Karpas-422 (cell line): Measurements from ENCODE around the gene TTPAL. TPM values are rescaled to one million over a fixed set of nuclear protein-coding genes. Genes with fewer than 3 reads are reported as not detected.

Experiments
- DNase-seq: peaks from one replicate; pipeline ENCODE4 v3.0.0-alpha.2; 2015
- H2AFZ ChIP-seq: fragments of 200-600 bp; sonication (generic); 2 replicates; pipeline ENCODE4 v1.6.1; 2014; ENCODE audit warnings: antibody characterized with exemption, low read length, mixed read lengths
- H3K27ac ChIP-seq: fragments of 200-600 bp; sonication (generic); 2 replicates; pipeline ENCODE4 v1.5.1; 2014; ENCODE audit warnings: mild to moderate bottlenecking, low read length, moderate library complexity
- H3K27me3 ChIP-seq: fragments of 200-600 bp; sonication (generic); 2 replicates; pipeline ENCODE4 v1.6.1; 2014; ENCODE audit warnings: low read length, mixed read lengths
- H3K36me3 ChIP-seq: fragments of 200-600 bp; sonication (generic); 2 replicates; pipeline ENCODE4 v1.6.1; 2014; ENCODE audit warnings: low read length, mixed read lengths; ENCODE audit not compliant: insufficient read depth
- H3K4me1 ChIP-seq: fragments of 200-600 bp; sonication (generic); 2 replicates; pipeline ENCODE4 v1.6.1; 2014; ENCODE audit warnings: mild to moderate bottlenecking, low read length, mixed read lengths
- H3K4me2 ChIP-seq: fragments of 200-600 bp; sonication (generic); 2 replicates; pipeline ENCODE4 v1.6.1; 2014; ENCODE audit warnings: low read length, low read depth, mild to moderate bottlenecking; ENCODE audit not compliant: poor library complexity, severe bottlenecking
- H3K4me3 ChIP-seq: fragments of 200-600 bp; sonication (generic); 2 replicates; pipeline ENCODE4 v1.5.1; 2014; ENCODE audit warnings: mild to moderate bottlenecking, antibody characterized with exemption, low read length, mixed read lengths
- H3K79me2 ChIP-seq: fragments of 200-600 bp; sonication (generic); 2 replicates; pipeline ENCODE4 v1.6.1; 2014; ENCODE audit warnings: mild to moderate bottlenecking, low read length, mixed read lengths
- H3K9ac ChIP-seq: fragments of 200-600 bp; sonication (generic); 2 replicates; pipeline ENCODE4 v1.6.0; 2014; ENCODE audit warnings: low read length
- H3K9me2 ChIP-seq: fragments of 200-600 bp; sonication (generic), shearing (Covaris generic); replicated peaks from 2 replicates; pipeline ENCODE4 v1.6.0; 2014; ENCODE audit warnings: mild to moderate bottlenecking, low read length, moderate library complexity; ENCODE audit not compliant: insufficient read depth
- H3K9me3 ChIP-seq: fragments of 300-700, 200-600 bp; sonication (generic); 2 replicates; pipeline ENCODE4 v1.6.1; 2014; ENCODE audit warnings: low read length, mixed read lengths
- H4K20me1 ChIP-seq: fragments of 200-600 bp; sonication (generic); 2 replicates; pipeline ENCODE4 v1.6.1; 2014; ENCODE audit warnings: mild to moderate bottlenecking, antibody characterized with exemption, low read length, low read depth; ENCODE audit not compliant: insufficient read depth
- total RNA-seq: library from RNA; depleted of rRNA; stranded (reverse); fragments of >200 nt; shearing (Covaris generic); gene quantifications from 2 replicates; pipeline ENCODE4 v1.2.3, GENCODE V29; 2014; ENCODE audit warnings: low replicate concordance

TTPAL gene
- total RNA-seq, 1 experiment from 2014 or later = 24.4 TPM

- Histone ChIP-seq H2AFZ (no peak overlapping the region), H3K9ac (no peak overlapping the region), H3K79me2 (0 out of 2 replicates have a peak, but pooled peaks cover 3% of the 10 kb centered on the region), H3K36me3 (peaks cover 51% of the 10 kb centered on the region), H3K9me2 (no peaks in the 10 kb centered on the region), H4K20me1 (no peaks in the 10 kb centered on the region), H3K4me2 (no peak overlapping the region), H3K9me3 (no peaks in the 10 kb centered on the region), H3K27ac (no peak overlapping the region), H3K4me3 (no peak overlapping the region), H3K4me1 (peaks cover 11% of the 10 kb centered on the region), H3K27me3 (no peaks in the 10 kb centered on the region)
- DNase-seq = no peak
These were observed 18.6 kb downstream of the TTPAL start for GRCh38 chr20:44494266-44494665.

GRCh38 chr20:44494681-44495080 is 19.0 kb downstream of the TTPAL start:
- Histone ChIP-seq H3K36me3 (peaks cover 51% of the 10 kb centered on the region), H3K4me3 (no peak overlapping the region), H3K27ac (no peak overlapping the region), H3K9me2 (no peaks in the 10 kb centered on the region), H3K9me3 (no peaks in the 10 kb centered on the region), H2AFZ (no peak overlapping the region), H3K9ac (no peak overlapping the region), H3K27me3 (no peaks in the 10 kb centered on the region), H4K20me1 (no peaks in the 10 kb centered on the region), H3K79me2 (0 out of 2 replicates have a peak, but pooled peaks cover 3% of the 10 kb centered on the region), H3K4me1 (peaks cover 11% of the 10 kb centered on the region), H3K4me2 (no peak overlapping the region)
- no peak for DNase-seq

- no peaks in the 10 kb centered on the region for H3K27me3 ChIP-seq
- no peak overlapping the region for H3K9ac ChIP-seq
- H3K4me2 ChIP-seq = no peak overlapping the region
- no peaks in the 10 kb centered on the region for H3K9me3 ChIP-seq
- H3K9me2 ChIP-seq = no peaks in the 10 kb centered on the region
- H3K4me3 ChIP-seq = no peak overlapping the region
- peaks cover 49% of the 10 kb centered on the region for H3K36me3 ChIP-seq
- peaks cover 11% of the 10 kb centered on the region for H3K4me1 ChIP-seq
- no peak overlapping the region for H2AFZ ChIP-seq
- H4K20me1 ChIP-seq = no peaks in the 10 kb centered on the region
- H3K79me2 ChIP-seq = 0 out of 2 replicates have a peak, but pooled peaks cover 3% of the 10 kb centered on the region
- no peak overlapping the region for H3K27ac ChIP-seq
- no peak for DNase-seq
These were observed 19.6 kb downstream of the TTPAL start for GRCh38 chr20:44495257-44495656.

GRCh38 chr20:44495802-44496481 is 20.3 kb downstream of the TTPAL start:
- H3K27ac ChIP-seq = no peak overlapping the region
- peaks cover 16% of the 10 kb centered on the region for H3K4me1 ChIP-seq
- H2AFZ ChIP-seq = no peak overlapping the region
- DNase-seq = no peak
- peaks cover 52% of the 10 kb centered on the region for H3K36me3 ChIP-seq
- no peaks in the 10 kb centered on the region for H3K9me3 ChIP-seq
- no peaks in the 10 kb centered on the region for H3K9me2 ChIP-seq
- H4K20me1 ChIP-seq = no peaks in the 10 kb centered on the region
- 0 out of 2 replicates have a peak, but pooled peaks cover 3% of the 10 kb centered on the region for H3K79me2 ChIP-seq
- H3K9ac ChIP-seq = no peak overlapping the region
- H3K4me2 ChIP-seq = no peak overlapping the region
- no peaks in the 10 kb centered on the region for H3K27me3 ChIP-seq
- no peak overlapping the region for H3K4me3 ChIP-seq

GRCh38 chr20:44496976-44497375 is 21.3 kb downstream of the TTPAL start:
- Histone ChIP-seq H3K27ac (no peak overlapping the region), H3K9me2 (no peaks in the 10 kb centered on the region), H4K20me1 (no peaks in the 10 kb centered on the region), H3K79me2 (0 out of 2 replicates have a peak, but pooled peaks cover 3% of the 10 kb centered on the region), H3K36me3 (peaks cover 52% of the 10 kb centered on the region), H3K9ac (no peak overlapping the region), H3K9me3 (no peaks in the 10 kb centered on the region), H2AFZ (no peak overlapping the region), H3K4me1 (peaks cover 19% of the 10 kb centered on the region), H3K27me3 (no peaks in the 10 kb centered on the region), H3K4me2 (no peak overlapping the region), H3K4me3 (no peak overlapping the region)
- DNase-seq = no peak

- no peaks in the 10 kb centered on the region for H3K27me3 ChIP-seq
These were observed 22.1 kb downstream of the TTPAL start for GRCh38 chr20:44497761-44498160.

GRCh38 chr20:44500221-44500620 is 24.5 kb downstream of the TTPAL start:
- no peak overlapping the region for H3K4me2 ChIP-seq
- no peak overlapping the region for H3K9ac ChIP-seq
- H2AFZ ChIP-seq = no peak overlapping the region
- H3K27ac ChIP-seq = no peak overlapping the region
- no peaks in the 10 kb centered on the region for H4K20me1 ChIP-seq
- peaks cover 8% of the 10 kb centered on the region for H3K4me1 ChIP-seq
- no peak overlapping the region for H3K4me3 ChIP-seq
- H3K9me3 ChIP-seq = no peaks in the 10 kb centered on the region
- H3K79me2 ChIP-seq = no peaks in the 10 kb centered on the region
- H3K9me2 ChIP-seq = no peaks in the 10 kb centered on the region
- peaks cover 61% of the 10 kb centered on the region for H3K36me3 ChIP-seq
- DNase-seq = no peak
- H3K27me3 ChIP-seq = no peaks in the 10 kb centered on the region

More at GRCh38 chr20:44497761-44498160, 22.1 kb downstream of the TTPAL start:
- Histone ChIP-seq H3K4me1 (peaks cover 19% of the 10 kb centered on the region), H2AFZ (no peak overlapping the region), H3K79me2 (no peaks in the 10 kb centered on the region), H3K36me3 (peaks cover 53% of the 10 kb centered on the region), H3K9me3 (no peaks in the 10 kb centered on the region), H3K9ac (no peak overlapping the region), H3K4me2 (no peak overlapping the region), H3K27ac (no peak overlapping the region), H3K9me2 (no peaks in the 10 kb centered on the region), H3K4me3 (no peak overlapping the region), H4K20me1 (no peaks in the 10 kb centered on the region)
- DNase-seq = no peak

- H3K4me3 ChIP-seq = no peak overlapping the region
- H4K20me1 ChIP-seq = no peaks in the 10 kb centered on the region
- no peaks in the 10 kb centered on the region for H3K27me3 ChIP-seq
- no peaks in the 10 kb centered on the region for H3K9me3 ChIP-seq
- H3K4me2 ChIP-seq = no peak overlapping the region
- no peak overlapping the region for H3K9ac ChIP-seq
- H3K36me3 ChIP-seq = peaks cover 51% of the 10 kb centered on the region; the same call in 1 of the 2 replicates
- H3K4me1 ChIP-seq = peaks cover 8% of the 10 kb centered on the region
- H3K79me2 ChIP-seq = no peaks in the 10 kb centered on the region
- DNase-seq = no peak
- no peak overlapping the region for H3K27ac ChIP-seq
- no peaks in the 10 kb centered on the region for H3K9me2 ChIP-seq
- no peak overlapping the region for H2AFZ ChIP-seq
These were observed 25.8 kb downstream of the TTPAL start for GRCh38 chr20:44501448-44501847.
